ENCODE measurements around the gene MAP2K7. TPM values are rescaled to one million over a fixed set of nuclear protein-coding genes. Genes with fewer than 3 reads are reported as not detected.

MAP2K7 gene
- total RNA-seq, 4 donors from 2014 or later = 9.9 to 16.2 (median 12.4) TPM

GRCh38 chr19:7921967-7922835, 18.5 kb downstream of the MAP2K7 start:
- no peak for TF ChIP-seq CTCF (IDR thresholded peaks at IDR 0.05; ENCODE audit: low read depth)

GRCh38 chr19:7922836-7923195, 19.1 kb downstream of the MAP2K7 start:
- no peak for TF ChIP-seq CTCF (IDR thresholded peaks at IDR 0.05; ENCODE audit: low read depth)

GRCh38 chr19:7923295-7924191, 19.9 kb downstream of the MAP2K7 start:
- no peak for TF ChIP-seq CTCF (IDR thresholded peaks at IDR 0.05; ENCODE audit: low read depth)

- no peak for TF ChIP-seq CTCF (IDR thresholded peaks at IDR 0.05; ENCODE audit: low read depth)
Observed at GRCh38 chr19:7924241-7924640, 20.6 kb downstream of the MAP2K7 start.

- TF ChIP-seq CTCF (IDR thresholded peaks at IDR 0.05; ENCODE audit: low read depth) = no peak
Observed at GRCh38 chr19:7924651-7925170, 21.0 kb downstream of the MAP2K7 start.

- no peak for TF ChIP-seq CTCF (IDR thresholded peaks at IDR 0.05; ENCODE audit: low read depth)
Observed at GRCh38 chr19:7925171-7925851, 21.6 kb downstream of the MAP2K7 start.

Measured in subcutaneous adipose tissue (tissue), 4 donors.